H1 (cell line): Measurements from ENCODE around the gene CFAP74. TPM values are rescaled to one million over a fixed set of nuclear protein-coding genes. Genes with fewer than 3 reads are reported as not detected.

ENCODE experiments used
- CREB1 ChIP-seq: IDR thresholded peaks from 2 replicates; pipeline ENCODE4 v1.6.1; 2012; ENCODE audit warnings: inconsistent platforms
- EGR1 ChIP-seq: IDR thresholded peaks from 2 replicates; pipeline ENCODE4 v1.6.1; 2011; ENCODE audit warnings: low read depth, low read length, borderline replicate concordance
- GABPA ChIP-seq: IDR thresholded peaks from 2 replicates; pipeline ENCODE4 v1.6.1; 2011; ENCODE audit warnings: mild to moderate bottlenecking, low read length, moderate library complexity, borderline replicate concordance; ENCODE audit not compliant: insufficient read depth
- KDM4A ChIP-seq: IDR thresholded peaks from one replicate; pipeline ENCODE4 v1.7.1; 2012; ENCODE audit warnings: low read depth, mild to moderate bottlenecking, moderate library complexity, low read length, inconsistent platforms; ENCODE audit not compliant: severe bottlenecking
- NRF1 ChIP-seq: IDR thresholded peaks from 2 replicates; pipeline ENCODE4 v1.6.1; 2011; ENCODE audit warnings: mild to moderate bottlenecking, low read depth, low read length, improper control_type of control experiment
- PHF8 ChIP-seq: fragments of 200-600 bp; sonication (generic); conservative IDR thresholded peaks from 2 replicates; pipeline ENCODE4 v1.7.1; 2012; ENCODE audit warnings: low read depth, mild to moderate bottlenecking, inconsistent platforms, low read length, moderate library complexity
- POLR2A ChIP-seq, 2 experiments: IDR thresholded peaks; 1 replicate in 1 of 2; 2 replicates in 1 of 2; pipeline ENCODE4 v1.6.1; 2011; ENCODE audit warnings: low read depth in 2 of 2, low read length in 2 of 2, mild to moderate bottlenecking in 2 of 2; ENCODE audit errors: control extremely low read depth in 1 of 2
- RFX5 ChIP-seq: IDR thresholded peaks from 2 replicates; pipeline ENCODE4 v1.6.1; 2011; ENCODE audit warnings: low read depth, low read length, improper control_type of control experiment, borderline replicate concordance
- SP2 ChIP-seq: IDR thresholded peaks from 2 replicates; pipeline ENCODE4 v1.6.1; 2012; ENCODE audit warnings: mild to moderate bottlenecking, low read length, inconsistent platforms
- TAF1 ChIP-seq: IDR thresholded peaks from 2 replicates; pipeline ENCODE4 v1.6.1; 2011; ENCODE audit warnings: mild to moderate bottlenecking, low read depth, low read length
- polyA plus RNA-seq, 7 experiments: library from polyadenylated mRNA; depleted of rRNA in 3 of 7; stranded (reverse) in 5 of 7; unstranded in 2 of 7; fragments of >200 nt in 5 of 7; fragments of 200-250 nt in 2 of 7; gene quantifications; 1 replicate in 5 of 7; 2 replicates in 1 of 7; 4 replicates in 1 of 7; pipeline versions ENCODE4 v1.2.1 to v1.2.3, GENCODE V29; 2011 to 2013; ENCODE audit warnings: missing spikeins in 2 of 7, mixed read lengths in 2 of 7
- total RNA-seq: library from RNA; stranded (reverse); fragmentation: NEBNext Ultra II Directional; extraction: Animal tissue kit (Norgen Biotek cat#: 25700); gene quantifications from 2 replicates; pipeline ENCODE4 v1.2.1, GENCODE V29; 2021
- TF ChIP-seq, protein P1 (sequence below): fragments of 300-600 bp; sonication (generic); IDR thresholded peaks from 2 replicates; pipeline ENCODE4 v1.7.1; 2012; ENCODE audit warnings: low read length, moderate library complexity, mild to moderate bottlenecking, inconsistent platforms; ENCODE audit not compliant: insufficient replicate concordance

CFAP74 gene
- total and polyA plus RNA-seq, 2 of the 8 experiments (the other 6 are each of a cell fraction or from before 2014, with no cell fraction given), result 0.09 to 0.20 TPM

DNA sequence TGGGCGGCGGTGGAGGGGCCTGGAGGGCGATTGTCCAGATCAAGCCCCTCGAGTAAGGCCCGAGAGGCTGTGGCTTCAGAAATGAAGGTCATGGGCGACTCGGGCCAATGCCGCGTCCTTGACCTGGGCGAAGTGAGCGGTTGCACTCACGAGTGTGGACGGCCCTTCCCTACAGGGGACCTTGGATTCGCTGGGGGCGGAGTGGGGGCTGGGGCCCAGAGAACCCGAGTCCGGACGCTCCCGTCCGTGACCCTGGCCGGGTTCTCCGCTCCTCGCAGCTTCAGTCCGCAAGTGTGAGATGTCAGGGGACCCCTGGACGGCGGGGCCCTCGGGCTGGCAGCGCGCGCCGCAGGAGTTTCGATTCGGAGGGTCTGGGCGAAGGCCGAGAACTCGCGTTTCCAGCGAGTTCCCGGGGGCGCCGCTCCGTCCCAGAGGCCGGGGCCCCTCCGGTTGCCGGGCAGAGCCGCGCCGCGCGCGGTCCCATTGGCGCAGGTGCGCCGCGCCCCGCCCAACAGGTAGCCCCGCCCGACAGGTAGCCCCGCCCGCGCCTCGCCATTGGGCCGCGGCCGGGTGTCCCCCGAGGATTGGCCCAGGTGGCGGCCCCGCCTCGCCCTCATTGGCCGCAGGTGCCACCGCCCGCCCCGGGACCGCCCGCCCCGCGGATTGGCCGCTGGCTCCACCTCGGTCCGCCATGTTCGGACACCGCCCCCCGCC, 46.3 kb upstream of the CFAP74 start, which contains the start of gene PRKCZ (continued):
- TF ChIP-seq, protein P1, sequence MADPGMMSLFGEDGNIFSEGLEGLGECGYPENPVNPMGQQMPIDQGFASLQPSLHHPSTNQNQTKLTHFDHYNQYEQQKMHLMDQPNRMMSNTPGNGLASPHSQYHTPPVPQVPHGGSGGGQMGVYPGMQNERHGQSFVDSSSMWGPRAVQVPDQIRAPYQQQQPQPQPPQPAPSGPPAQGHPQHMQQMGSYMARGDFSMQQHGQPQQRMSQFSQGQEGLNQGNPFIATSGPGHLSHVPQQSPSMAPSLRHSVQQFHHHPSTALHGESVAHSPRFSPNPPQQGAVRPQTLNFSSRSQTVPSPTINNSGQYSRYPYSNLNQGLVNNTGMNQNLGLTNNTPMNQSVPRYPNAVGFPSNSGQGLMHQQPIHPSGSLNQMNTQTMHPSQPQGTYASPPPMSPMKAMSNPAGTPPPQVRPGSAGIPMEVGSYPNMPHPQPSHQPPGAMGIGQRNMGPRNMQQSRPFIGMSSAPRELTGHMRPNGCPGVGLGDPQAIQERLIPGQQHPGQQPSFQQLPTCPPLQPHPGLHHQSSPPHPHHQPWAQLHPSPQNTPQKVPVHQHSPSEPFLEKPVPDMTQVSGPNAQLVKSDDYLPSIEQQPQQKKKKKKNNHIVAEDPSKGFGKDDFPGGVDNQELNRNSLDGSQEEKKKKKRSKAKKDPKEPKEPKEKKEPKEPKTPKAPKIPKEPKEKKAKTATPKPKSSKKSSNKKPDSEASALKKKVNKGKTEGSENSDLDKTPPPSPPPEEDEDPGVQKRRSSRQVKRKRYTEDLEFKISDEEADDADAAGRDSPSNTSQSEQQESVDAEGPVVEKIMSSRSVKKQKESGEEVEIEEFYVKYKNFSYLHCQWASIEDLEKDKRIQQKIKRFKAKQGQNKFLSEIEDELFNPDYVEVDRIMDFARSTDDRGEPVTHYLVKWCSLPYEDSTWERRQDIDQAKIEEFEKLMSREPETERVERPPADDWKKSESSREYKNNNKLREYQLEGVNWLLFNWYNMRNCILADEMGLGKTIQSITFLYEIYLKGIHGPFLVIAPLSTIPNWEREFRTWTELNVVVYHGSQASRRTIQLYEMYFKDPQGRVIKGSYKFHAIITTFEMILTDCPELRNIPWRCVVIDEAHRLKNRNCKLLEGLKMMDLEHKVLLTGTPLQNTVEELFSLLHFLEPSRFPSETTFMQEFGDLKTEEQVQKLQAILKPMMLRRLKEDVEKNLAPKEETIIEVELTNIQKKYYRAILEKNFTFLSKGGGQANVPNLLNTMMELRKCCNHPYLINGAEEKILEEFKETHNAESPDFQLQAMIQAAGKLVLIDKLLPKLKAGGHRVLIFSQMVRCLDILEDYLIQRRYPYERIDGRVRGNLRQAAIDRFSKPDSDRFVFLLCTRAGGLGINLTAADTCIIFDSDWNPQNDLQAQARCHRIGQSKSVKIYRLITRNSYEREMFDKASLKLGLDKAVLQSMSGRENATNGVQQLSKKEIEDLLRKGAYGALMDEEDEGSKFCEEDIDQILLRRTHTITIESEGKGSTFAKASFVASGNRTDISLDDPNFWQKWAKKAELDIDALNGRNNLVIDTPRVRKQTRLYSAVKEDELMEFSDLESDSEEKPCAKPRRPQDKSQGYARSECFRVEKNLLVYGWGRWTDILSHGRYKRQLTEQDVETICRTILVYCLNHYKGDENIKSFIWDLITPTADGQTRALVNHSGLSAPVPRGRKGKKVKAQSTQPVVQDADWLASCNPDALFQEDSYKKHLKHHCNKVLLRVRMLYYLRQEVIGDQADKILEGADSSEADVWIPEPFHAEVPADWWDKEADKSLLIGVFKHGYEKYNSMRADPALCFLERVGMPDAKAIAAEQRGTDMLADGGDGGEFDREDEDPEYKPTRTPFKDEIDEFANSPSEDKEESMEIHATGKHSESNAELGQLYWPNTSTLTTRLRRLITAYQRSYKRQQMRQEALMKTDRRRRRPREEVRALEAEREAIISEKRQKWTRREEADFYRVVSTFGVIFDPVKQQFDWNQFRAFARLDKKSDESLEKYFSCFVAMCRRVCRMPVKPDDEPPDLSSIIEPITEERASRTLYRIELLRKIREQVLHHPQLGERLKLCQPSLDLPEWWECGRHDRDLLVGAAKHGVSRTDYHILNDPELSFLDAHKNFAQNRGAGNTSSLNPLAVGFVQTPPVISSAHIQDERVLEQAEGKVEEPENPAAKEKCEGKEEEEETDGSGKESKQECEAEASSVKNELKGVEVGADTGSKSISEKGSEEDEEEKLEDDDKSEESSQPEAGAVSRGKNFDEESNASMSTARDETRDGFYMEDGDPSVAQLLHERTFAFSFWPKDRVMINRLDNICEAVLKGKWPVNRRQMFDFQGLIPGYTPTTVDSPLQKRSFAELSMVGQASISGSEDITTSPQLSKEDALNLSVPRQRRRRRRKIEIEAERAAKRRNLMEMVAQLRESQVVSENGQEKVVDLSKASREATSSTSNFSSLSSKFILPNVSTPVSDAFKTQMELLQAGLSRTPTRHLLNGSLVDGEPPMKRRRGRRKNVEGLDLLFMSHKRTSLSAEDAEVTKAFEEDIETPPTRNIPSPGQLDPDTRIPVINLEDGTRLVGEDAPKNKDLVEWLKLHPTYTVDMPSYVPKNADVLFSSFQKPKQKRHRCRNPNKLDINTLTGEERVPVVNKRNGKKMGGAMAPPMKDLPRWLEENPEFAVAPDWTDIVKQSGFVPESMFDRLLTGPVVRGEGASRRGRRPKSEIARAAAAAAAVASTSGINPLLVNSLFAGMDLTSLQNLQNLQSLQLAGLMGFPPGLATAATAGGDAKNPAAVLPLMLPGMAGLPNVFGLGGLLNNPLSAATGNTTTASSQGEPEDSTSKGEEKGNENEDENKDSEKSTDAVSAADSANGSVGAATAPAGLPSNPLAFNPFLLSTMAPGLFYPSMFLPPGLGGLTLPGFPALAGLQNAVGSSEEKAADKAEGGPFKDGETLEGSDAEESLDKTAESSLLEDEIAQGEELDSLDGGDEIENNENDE, result no peak
- TF ChIP-seq RFX5 (peak; percentile 84), CREB1 (0 out of 2 replicates have a peak, but pooled peaks have one; percentile 5), KDM4A (peak; percentile 76), EGR1 (no peak), TAF1 (peak; percentile 43; the same call in 1 of the 2 replicates), PHF8 (peak; percentile 47), SP2 (peak; percentile 40; the same call in 1 of the 2 replicates), GABPA (no peak), NRF1 (0 out of 2 replicates have a peak, but pooled peaks have one; percentile 2), POLR2A (IDR thresholded peaks at IDR 0.05; ENCODE audit: control extremely low read depth in 1 of 2, low read depth in 2 of 2, low read length in 2 of 2) (peak in 1 of 2 experiments; percentile 66; a peak in 1 of 3 replicates)
